HG03045 (cell line): Measurements from ENCODE around the gene FLT1.

Experiments
- ATAC-seq: cut with Tn5 transposase; IDR thresholded peaks from one replicate; pipeline ENCODE4 v1.9.1; 2021; ENCODE audit warnings: mild to moderate bottlenecking, moderate library complexity; ENCODE audit not compliant: unreplicated experiment

The FLT1 gene

GRCh38 chr13:28392896-28393505, 101.9 kb downstream of the FLT1 start:
- no peak for ATAC-seq

- no peak for ATAC-seq
Observed at GRCh38 chr13:28392428-28392827, 102.5 kb downstream of the FLT1 start.

GRCh38 chr13:28387740-28388501, 107.0 kb downstream of the FLT1 start:
- no peak for ATAC-seq

- no peak for ATAC-seq
Observed at GRCh38 chr13:28385362-28385761, 109.6 kb downstream of the FLT1 start.

- ATAC-seq, result no peak
Observed at GRCh38 chr13:28384789-28385188, 110.1 kb downstream of the FLT1 start.

GRCh38 chr13:28380319-28380718, 114.6 kb downstream of the FLT1 start:
- no peak for ATAC-seq

- ATAC-seq, result no peak
Observed at GRCh38 chr13:28379371-28380083, 115.4 kb downstream of the FLT1 start.

- no peak for ATAC-seq
Observed at GRCh38 chr13:28376604-28377003, 118.3 kb downstream of the FLT1 start.

- ATAC-seq, result no peak
Observed at GRCh38 chr13:28375250-28375930, 119.5 kb downstream of the FLT1 start.

- no peak for ATAC-seq
Observed at GRCh38 chr13:28373810-28374209, 121.1 kb downstream of the FLT1 start.

GRCh38 chr13:28370448-28370847, 124.5 kb downstream of the FLT1 start:
- no peak for ATAC-seq

GRCh38 chr13:28358708-28359107, 136.2 kb downstream of the FLT1 start:
- ATAC-seq, result no peak

- no peak for ATAC-seq
Observed at GRCh38 chr13:28357911-28358433, 137.0 kb downstream of the FLT1 start.

- ATAC-seq, result no peak
Observed at GRCh38 chr13:28357247-28357825, 137.6 kb downstream of the FLT1 start.

- ATAC-seq, result no peak
Observed at GRCh38 chr13:28356561-28357021, 138.3 kb downstream of the FLT1 start.

- ATAC-seq, result no peak
Observed at GRCh38 chr13:28355822-28356371, 139.0 kb downstream of the FLT1 start.

- ATAC-seq, result no peak
Observed at GRCh38 chr13:28355046-28355821, 139.7 kb downstream of the FLT1 start.

- no peak for ATAC-seq
Observed at GRCh38 chr13:28353679-28354078, 141.2 kb downstream of the FLT1 start.

- no peak for ATAC-seq
Observed at GRCh38 chr13:28349907-28350654, 144.8 kb downstream of the FLT1 start.
